Measurements from ENCODE around the gene CELA2A.
A peak's percentile ranks its signal among the peaks of the same experiment; 100 is the strongest.

Gene CELA2A

GRCh38 chr1:15456313-15456954 lies at the start of gene CELA2A:
CELA2A (plus strand) TSS chr1:15456732; CDS start chr1:15456754, 22 bp downstream.
- no peak for DNase-seq

GRCh38 chr1:15407580-15407979 lies 49.0 kb upstream of the CELA2A start:
- no peak for DNase-seq

GRCh38 chr1:15408890-15409387 lies 47.6 kb upstream of the CELA2A start:
- no peak for DNase-seq

- peak; percentile 77 for DNase-seq
Measured at GRCh38 chr1:15409388-15410222, 46.9 kb upstream of the CELA2A start, which contains the start of gene EFHD2. EFHD2 (plus strand) TSS chr1:15409888; CDS start chr1:15409972, 84 bp downstream.

GRCh38 chr1:15410223-15410883 lies 46.2 kb upstream of the CELA2A start:
- DNase-seq = no peak

GRCh38 chr1:15410884-15411245 lies 45.7 kb upstream of the CELA2A start:
- DNase-seq = no peak

GRCh38 chr1:15411593-15412137 lies 44.9 kb upstream of the CELA2A start:
- DNase-seq = peak; percentile 17

GRCh38 chr1:15412175-15412800 lies 44.2 kb upstream of the CELA2A start:
- no peak for DNase-seq

- no peak for DNase-seq
Measured at GRCh38 chr1:15412843-15413242, 43.7 kb upstream of the CELA2A start.

- no peak for DNase-seq
Measured at GRCh38 chr1:15413563-15414444, 42.7 kb upstream of the CELA2A start.

- DNase-seq = no peak
Measured at GRCh38 chr1:15414445-15414983, 42.0 kb upstream of the CELA2A start.

- DNase-seq = no peak
Measured at GRCh38 chr1:15417059-15417934, 39.2 kb upstream of the CELA2A start.

GRCh38 chr1:15418806-15419515 lies 37.6 kb upstream of the CELA2A start:
- DNase-seq = peak; percentile 22

GRCh38 chr1:15420853-15421465 lies 35.6 kb upstream of the CELA2A start:
- no peak for DNase-seq

GRCh38 chr1:15422871-15423270 lies 33.7 kb upstream of the CELA2A start:
- no peak for DNase-seq

GRCh38 chr1:15423355-15424077 lies 33.0 kb upstream of the CELA2A start:
- DNase-seq = no peak

- peak; percentile 96 for DNase-seq
Measured at GRCh38 chr1:15424146-15424667, 32.3 kb upstream of the CELA2A start.

- no peak for DNase-seq
Measured at GRCh38 chr1:15424981-15425380, 31.6 kb upstream of the CELA2A start.
